ENCODE data around the gene VEPH1.
"Not testable (repeated sequence)": the region's sequence is repeated elsewhere in the genome, so short reads cannot be mapped to it uniquely, and the experiment has no call there.

Gene VEPH1

DNA sequence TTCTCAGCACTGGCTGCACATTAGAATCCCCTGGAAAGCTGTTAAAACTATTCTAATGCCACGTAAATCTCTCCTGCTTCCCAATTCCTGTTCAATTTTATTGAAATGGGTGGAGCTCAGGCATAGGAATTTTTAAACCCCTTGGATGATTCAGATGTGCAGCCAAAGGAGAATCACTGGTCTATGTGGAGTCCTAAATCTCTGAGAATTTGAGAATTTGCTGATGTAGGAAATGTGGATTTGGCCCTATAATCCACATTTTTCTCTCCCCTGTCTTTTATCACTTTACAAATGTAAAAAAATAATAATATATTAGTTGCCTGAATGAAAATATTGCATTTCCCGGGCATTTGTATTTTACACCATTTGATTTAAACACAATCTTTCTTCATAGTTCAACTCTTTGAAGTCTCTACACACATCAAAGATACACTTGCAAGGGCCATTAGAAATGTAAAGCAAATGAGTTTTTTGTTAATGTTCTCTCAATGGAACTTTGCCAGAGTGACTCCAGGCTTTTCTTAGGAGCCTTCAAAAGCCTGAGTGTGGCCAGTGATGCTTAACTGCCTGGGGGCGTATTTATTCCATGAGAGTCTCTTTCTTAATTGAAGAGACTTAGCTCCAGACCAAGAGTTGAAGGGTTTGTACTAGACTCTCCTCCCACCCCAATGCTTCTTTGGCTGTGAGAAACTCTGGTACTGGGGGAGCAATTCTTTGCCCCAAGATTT, 115.3 kb downstream of the VEPH1 start:
- DNase-seq (ENCODE audit: low read depth): no peak

GRCh38 chr3:157384491-157384890, 118.7 kb downstream of the VEPH1 start:
- no peak for DNase-seq (ENCODE audit: low read depth)

GRCh38 chr3:157384031-157384430, 119.2 kb downstream of the VEPH1 start:
- no peak for DNase-seq (ENCODE audit: low read depth)

DNA sequence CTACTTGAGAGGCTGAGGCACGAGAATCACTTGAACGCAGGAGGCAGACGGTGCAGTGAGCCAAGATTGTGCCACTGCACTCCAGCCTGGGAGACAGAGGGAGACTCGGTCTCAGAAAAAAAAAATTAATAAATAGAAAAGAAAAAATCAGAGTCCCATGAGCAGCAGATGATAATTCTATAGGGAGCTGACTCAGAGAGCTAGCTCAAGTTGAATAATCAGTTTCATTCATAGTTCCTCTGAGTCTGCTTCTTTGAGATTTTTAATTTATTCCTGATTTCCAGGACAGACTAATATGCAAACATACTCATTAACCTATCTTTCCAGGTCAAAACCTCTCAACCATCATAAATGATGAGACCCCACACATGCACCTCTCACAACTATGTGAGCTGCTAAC, 121.6 kb downstream of the VEPH1 start:
- no peak for DNase-seq (ENCODE audit: low read depth)

DNA sequence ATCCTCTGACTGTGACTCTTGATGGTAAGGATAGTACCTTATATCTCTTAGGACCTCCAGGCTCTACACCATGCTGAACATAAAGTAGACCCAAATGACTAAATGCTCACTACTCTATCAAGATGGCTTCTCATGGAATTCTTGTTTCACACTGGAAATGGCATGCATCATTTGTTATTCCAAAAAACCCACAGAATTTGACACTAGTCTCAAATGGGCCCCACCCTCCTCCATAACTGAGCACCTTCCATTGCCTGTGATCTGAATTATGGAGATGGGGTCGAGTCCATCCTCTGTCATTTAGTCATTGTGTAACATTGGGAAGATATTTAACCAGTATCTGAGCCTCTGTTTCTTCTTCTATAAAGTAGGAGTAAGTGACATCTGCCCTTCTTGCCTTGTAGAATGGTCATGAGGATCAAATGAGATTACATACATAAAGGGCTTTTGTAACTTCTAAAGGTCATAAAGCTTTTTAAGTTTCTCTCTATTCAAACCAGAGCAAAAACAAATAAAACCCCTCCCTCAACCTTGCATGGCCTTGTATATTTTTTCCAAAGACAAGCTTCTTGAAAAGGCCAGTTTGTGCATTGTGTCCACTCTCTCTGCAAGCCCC, 123.6 kb downstream of the VEPH1 start:
- no peak for DNase-seq (ENCODE audit: low read depth)

DNA sequence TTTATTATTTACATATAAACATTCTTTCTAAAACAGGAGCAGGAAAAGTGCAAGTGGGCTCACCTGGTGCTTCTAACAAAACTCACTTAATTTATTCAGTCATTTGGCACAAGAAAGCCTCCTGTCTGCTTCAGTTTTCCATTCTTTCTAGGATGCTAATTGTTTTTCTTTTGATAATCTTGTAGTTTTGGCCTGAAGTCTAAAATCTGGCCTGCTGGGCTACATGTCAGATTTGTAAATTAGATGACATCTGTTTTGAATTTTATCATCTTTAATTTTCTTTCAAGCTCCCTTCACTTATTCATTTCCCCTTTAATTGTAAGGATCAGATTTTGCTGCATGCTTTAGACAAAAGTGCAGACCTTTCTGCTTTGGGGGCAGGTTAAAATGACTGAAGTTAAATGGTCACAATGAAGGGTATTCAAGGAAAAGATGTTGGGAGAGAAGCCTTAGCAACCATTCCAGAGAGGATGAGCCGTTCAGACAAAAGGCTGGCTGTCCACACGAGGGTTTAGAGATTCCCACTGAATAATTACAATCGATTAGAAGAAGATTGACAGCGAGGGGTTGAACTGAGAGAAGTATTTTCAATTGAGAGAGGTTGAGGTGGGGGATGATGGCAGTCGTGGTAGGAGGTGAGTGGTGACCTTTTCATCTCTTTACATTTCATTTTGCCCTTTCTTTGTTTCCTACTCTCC, 126.5 kb downstream of the VEPH1 start:
- no peak for DNase-seq (ENCODE audit: low read depth)

- DNase-seq (ENCODE audit: low read depth): no peak
Observed at GRCh38 chr3:157375342-157375986, 127.8 kb downstream of the VEPH1 start.

GRCh38 chr3:157374933-157375332, 128.3 kb downstream of the VEPH1 start:
- no peak for DNase-seq (ENCODE audit: low read depth)

GRCh38 chr3:157373783-157374182, 129.4 kb downstream of the VEPH1 start:
- peak; percentile 53 for DNase-seq (ENCODE audit: low read depth)

- DNase-seq (ENCODE audit: low read depth): no peak
Observed at GRCh38 chr3:157370867-157371266, 132.3 kb downstream of the VEPH1 start.

DNA sequence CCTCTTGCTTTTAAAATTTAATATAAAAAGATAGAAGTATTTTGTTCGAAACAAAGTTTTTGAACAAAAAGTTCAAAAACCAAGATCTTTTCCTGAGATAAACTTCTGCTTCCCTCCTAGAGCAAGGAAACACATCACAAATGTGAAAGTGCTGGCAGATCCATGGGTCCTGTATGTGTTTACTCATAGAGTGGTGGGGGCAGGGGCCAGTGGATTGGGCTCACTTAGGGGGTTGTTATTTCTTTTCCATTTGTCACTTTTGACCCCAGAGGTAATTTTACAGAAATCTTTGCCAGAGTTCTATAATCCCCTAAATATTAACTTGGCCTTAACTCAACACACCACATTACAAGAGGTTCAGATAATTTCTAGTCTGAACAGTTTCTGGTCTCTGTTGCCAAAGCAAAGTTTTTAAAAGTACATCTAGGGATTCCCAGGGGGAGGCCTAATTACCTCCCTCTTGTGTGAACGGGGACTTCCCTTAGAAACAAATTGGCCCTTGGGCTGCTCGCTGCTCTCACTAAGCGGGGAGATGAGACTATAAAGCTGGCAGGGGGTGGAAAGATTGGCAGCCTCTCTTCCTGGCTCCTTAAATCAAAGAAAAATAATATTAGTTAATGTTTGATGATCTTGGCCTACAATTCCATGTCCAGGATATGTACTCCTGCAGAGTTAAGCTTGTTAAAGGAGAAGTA, 133.3 kb downstream of the VEPH1 start:
- DNase-seq (ENCODE audit: low read depth): no peak

- no peak for DNase-seq (ENCODE audit: low read depth)
Observed at GRCh38 chr3:157368171-157368570, 135.0 kb downstream of the VEPH1 start.

GRCh38 chr3:157363393-157363792, 139.8 kb downstream of the VEPH1 start:
- no peak for DNase-seq (ENCODE audit: low read depth)

- DNase-seq (ENCODE audit: low read depth): no peak
Observed at GRCh38 chr3:157362348-157362747, 140.9 kb downstream of the VEPH1 start.

DNA sequence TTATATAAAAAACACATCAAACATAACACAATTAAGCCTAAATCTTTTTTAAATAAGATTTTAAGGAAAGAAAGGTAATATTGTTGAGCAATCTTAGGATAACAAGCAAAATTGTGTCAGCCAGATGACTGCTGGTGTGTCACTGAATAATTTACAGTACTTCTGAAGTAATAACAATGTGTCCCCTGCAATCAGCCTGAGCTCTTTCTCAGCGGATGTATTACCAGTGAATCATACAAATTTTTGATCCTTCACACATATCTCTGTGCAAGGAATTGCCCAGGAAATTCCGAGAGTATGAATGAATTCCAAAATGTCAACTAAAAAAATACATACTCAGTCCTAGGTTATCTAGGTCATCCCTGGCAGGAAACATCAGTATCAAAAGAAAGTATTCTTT, 143.2 kb downstream of the VEPH1 start:
- peak; percentile 82 for DNase-seq (ENCODE audit: low read depth)

DNA sequence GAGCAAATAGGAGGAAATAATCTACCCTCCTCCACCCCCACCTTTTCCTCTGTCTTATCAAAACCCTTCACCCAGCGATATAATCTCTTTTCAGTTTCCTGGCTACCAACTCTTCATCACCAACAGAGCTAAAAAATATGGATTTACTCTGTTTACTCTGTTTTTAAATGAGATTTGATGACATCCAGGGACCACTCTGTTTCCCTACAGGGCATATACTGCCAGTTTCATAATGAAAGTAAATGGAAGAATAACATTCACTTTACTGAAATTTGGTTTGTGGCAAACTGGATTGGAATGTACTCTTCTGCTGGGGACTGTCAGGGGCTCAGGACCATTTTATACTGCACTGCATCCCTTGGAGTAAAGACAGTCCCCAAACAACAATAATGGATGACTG, 146.7 kb downstream of the VEPH1 start:
- no peak for DNase-seq (ENCODE audit: low read depth)

- no peak for DNase-seq (ENCODE audit: low read depth)
Observed at GRCh38 chr3:157355276-157355675, 147.9 kb downstream of the VEPH1 start.

- no peak for DNase-seq (ENCODE audit: low read depth)
Observed at GRCh38 chr3:157354722-157355121, 148.5 kb downstream of the VEPH1 start.

GRCh38 chr3:157354254-157354653, 149.0 kb downstream of the VEPH1 start:
- no peak for DNase-seq (ENCODE audit: low read depth)

DNA sequence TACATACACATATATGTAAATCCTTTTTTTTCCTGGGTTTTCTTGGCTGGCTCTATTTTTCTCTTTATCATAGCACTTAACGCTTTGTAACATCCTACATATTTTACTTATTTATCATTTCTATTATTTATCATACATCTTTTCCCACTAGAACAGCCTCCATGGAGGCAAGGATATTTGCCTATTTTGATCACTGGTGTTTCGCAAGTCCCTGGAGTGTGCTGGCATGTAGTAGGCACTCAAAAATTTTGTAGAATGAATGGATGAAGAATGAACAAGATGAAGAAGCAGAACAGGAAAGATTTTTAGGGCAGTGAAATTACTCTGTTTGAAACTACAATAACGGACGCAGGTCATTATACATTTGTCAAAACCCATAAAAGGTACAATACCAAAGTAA, 149.6 kb downstream of the VEPH1 start:
- no peak for DNase-seq (ENCODE audit: low read depth)

- no peak for DNase-seq (ENCODE audit: low read depth)
Observed at GRCh38 chr3:157351981-157352380, 151.2 kb downstream of the VEPH1 start.

- DNase-seq (ENCODE audit: low read depth): not testable (repeated sequence)
Observed at GRCh38 chr3:157350651-157351050, 152.6 kb downstream of the VEPH1 start.

Data from GM04503 (cell line).